Mononuclear cell (primary cell): ENCODE measurements around the gene B4GAT1. TPM values are rescaled to one million over a fixed set of nuclear protein-coding genes. Genes with fewer than 3 reads are reported as not detected.
A peak's percentile ranks its signal among the peaks of the same experiment; 100 is the strongest.
"Not testable (repeated sequence)": the region's sequence is repeated elsewhere in the genome, so short reads cannot be mapped to it uniquely, and the experiment has no call there.

Experiments used
- H3K27me3 ChIP-seq: 2 replicates; pipeline ENCODE4 v1.6.0; 2011; ENCODE audit warnings: low read length, control low read depth; ENCODE audit not compliant: insufficient read depth
- H3K4me1 ChIP-seq: 2 replicates; pipeline ENCODE4 v1.5.1; 2011; ENCODE audit warnings: mild to moderate bottlenecking, low read length, control low read depth; ENCODE audit not compliant: insufficient read depth
- H3K4me3 ChIP-seq: 2 replicates; pipeline ENCODE4 v1.5.1; 2011; ENCODE audit warnings: mild to moderate bottlenecking, low read length, moderate library complexity
- H3K9me3 ChIP-seq: 2 replicates; pipeline ENCODE4 v1.5.1; 2011; ENCODE audit warnings: low read depth, mild to moderate bottlenecking, control low read depth, low read length
- total RNA-seq: library from RNA; depleted of rRNA; stranded (reverse); fragments of >200 nt; gene quantifications from one replicate; pipeline ENCODE4 v1.2.3, GENCODE V29; 2012

B4GAT1 gene
- total RNA-seq, 1 donor: 0.84 TPM

GRCh38 chr11:66366844-66367477 is 19.5 kb upstream of the B4GAT1 start:
- Histone ChIP-seq H3K4me3 (no peak overlapping the region), H3K9me3 (no peaks in the 10 kb centered on the region), H3K27me3 (no peaks in the 10 kb centered on the region), H3K4me1 (peaks cover 7% of the 10 kb centered on the region)

GRCh38 chr11:66365711-66366619 is 18.5 kb upstream of the B4GAT1 start:
- H3K4me3 ChIP-seq: no peak overlapping the region
- H3K9me3 ChIP-seq: no peaks in the 10 kb centered on the region
- no peaks in the 10 kb centered on the region for H3K27me3 ChIP-seq
- H3K4me1 ChIP-seq: peaks cover 2% of the 10 kb centered on the region

DNA sequence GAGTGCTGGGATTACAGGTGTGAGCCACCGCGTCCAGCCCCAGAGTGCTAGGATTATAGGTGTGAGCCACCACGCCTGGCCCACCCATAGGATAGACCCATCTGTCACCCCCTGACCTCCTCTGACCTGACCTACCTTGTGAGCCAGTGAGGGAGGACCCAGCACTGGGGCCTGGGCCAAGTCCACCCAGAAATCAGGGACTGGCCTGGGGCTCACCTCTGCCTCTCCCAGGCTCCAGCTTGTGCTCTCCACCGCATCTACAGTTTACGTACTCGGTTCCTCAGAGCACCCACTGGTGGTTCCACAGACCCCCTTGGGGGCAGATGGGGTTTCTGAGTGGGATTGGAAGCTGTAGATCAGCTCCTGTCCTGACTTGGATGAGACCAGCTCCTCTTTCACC is 17.7 kb upstream of the B4GAT1 start:
- no peaks in the 10 kb centered on the region for H3K27me3 ChIP-seq
- H3K4me1 ChIP-seq: no peaks in the 10 kb centered on the region
- no peaks in the 10 kb centered on the region for H3K9me3 ChIP-seq
- H3K4me3 ChIP-seq: no peak overlapping the region

DNA sequence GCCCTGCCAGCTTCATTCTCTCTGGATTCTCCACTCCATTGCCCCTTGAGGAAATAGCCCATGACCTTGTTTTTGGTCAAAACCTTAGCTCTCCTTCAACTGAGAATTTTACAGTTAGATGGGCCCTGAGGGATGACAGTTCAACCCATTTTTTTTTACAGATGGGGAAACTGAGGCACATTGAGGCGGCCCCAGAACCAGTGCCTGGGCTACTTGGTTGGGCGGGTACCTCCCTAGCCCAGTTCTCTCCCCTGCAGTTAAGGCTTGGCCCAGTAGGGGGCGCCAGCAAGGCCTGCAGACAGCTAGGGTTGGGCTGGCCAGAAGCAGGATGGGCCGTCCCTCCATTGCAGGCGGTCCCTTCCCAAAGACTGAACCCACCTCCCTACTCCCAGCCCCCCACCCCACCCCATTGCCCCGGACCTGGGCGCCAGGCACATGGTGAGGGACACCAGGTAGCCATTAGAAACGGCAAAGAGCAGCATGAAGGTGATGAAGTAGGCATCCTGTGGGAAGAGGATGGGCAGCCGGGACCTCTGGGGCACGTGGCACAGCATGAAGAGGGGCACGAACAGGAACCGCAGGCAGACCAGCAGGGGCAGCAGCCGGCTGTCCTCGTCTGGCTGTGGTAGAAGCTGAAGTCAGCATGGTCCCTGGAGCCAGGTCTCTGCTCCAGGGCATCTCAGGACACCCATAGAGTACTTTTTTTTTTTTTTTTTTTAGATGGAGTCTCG is 16.5 kb upstream of the B4GAT1 start:
- Histone ChIP-seq H3K27me3 (no peaks in the 10 kb centered on the region), H3K9me3 (no peaks in the 10 kb centered on the region), H3K4me3 (no peak overlapping the region), H3K4me1 (no peaks in the 10 kb centered on the region)

DNA sequence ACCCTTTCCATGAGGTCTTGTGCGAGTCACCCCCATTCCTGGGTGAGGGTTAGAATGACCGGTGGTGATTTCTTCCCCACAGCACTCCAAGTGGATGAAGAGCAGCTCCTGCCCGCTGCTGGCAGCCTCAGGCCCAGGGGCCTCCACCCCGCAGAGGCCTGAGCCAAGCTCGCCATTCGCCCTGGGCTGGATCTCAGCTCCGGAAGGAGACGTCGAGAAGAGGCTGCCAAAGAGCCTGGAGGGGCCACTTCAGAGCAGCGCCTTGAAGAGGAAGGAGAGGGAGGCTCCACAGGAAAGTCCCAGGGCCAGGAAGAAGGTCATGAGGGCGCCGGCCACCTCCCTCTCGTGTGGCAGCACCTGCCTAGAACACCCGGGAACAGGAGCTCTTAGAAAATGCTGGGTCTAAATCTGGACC is 15.8 kb upstream of the B4GAT1 start:
- Histone ChIP-seq H3K4me1 (no peaks in the 10 kb centered on the region), H3K4me3 (no peak overlapping the region), H3K27me3 (no peaks in the 10 kb centered on the region), H3K9me3 (no peaks in the 10 kb centered on the region)

GRCh38 chr11:66362481-66363147 is 15.2 kb upstream of the B4GAT1 start:
- Histone ChIP-seq H3K9me3 (no peaks in the 10 kb centered on the region), H3K4me3 (no peak overlapping the region), H3K27me3 (no peaks in the 10 kb centered on the region), H3K4me1 (no peaks in the 10 kb centered on the region)

- no peaks in the 10 kb centered on the region for H3K9me3 ChIP-seq
- no peaks in the 10 kb centered on the region for H3K27me3 ChIP-seq
- H3K4me3 ChIP-seq: no peak overlapping the region
- H3K4me1 ChIP-seq: no peaks in the 10 kb centered on the region
Measured at GRCh38 chr11:66361502-66361941, 14.1 kb upstream of the B4GAT1 start.

GRCh38 chr11:66360406-66361073 is 13.1 kb upstream of the B4GAT1 start:
- H3K4me3 ChIP-seq: no peak overlapping the region
- no peaks in the 10 kb centered on the region for H3K9me3 ChIP-seq
- H3K4me1 ChIP-seq: no peaks in the 10 kb centered on the region
- no peaks in the 10 kb centered on the region for H3K27me3 ChIP-seq

DNA sequence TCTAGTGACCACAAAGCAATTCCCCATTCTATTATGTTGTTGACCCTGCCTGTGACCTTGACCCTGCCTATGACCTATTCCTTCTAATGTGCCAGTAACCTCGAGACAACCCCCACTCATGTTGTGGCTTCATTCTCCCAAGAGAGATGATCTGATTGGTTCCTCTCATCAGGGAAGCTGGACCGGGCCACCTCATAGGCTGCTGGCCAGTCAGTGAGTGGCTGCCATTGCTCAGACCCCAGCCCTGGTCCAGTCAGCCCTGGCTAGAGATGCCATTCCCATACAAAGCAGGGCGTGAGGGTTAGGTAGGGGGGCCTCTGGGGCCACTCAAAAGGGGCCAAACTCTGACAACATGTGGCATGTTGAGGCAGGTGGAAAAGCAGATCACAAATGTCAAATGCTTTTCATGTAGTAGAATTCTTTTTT is 12.2 kb upstream of the B4GAT1 start:
- H3K9me3 ChIP-seq: no peaks in the 10 kb centered on the region
- no peaks in the 10 kb centered on the region for H3K4me1 ChIP-seq
- H3K27me3 ChIP-seq: no peaks in the 10 kb centered on the region
- H3K4me3 ChIP-seq: no peak overlapping the region

DNA sequence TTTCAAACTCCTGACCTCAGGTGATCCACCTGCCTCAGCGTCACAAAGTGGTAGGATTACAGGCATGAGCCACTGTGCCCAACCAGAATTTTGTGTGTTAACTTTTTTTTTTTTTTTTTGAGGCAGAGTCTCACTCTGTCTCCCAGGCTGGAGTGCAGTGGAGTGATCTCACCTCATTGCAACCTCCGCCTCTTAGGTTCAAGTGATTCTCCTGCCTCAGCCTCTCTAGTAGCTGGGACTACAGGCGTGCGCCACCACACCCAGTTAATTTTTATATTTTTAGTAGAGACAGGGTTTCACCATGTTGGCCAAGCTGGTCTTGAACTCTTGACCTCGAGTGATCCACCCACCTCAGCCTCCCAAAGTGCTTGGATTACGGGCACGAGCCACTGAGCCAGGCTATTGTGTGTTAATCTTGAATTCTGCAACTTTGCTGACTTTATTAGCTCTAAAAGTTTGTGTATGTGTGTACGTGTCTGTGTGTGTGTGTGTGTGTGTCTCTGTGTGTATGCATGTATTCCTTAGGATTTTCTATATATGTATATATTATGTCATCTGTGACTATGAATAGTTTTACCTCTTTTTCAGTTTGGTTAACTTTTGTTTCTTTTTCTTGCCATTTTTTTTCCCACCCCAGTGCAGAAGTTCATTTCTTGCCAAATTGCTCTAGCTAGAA is 3.3 kb upstream of the B4GAT1 start:
- H3K9me3 ChIP-seq, H3K4me3 ChIP-seq, H3K27me3 ChIP-seq: not testable (repeated sequence)
- H3K4me1 ChIP-seq: peaks cover 22% of the 10 kb centered on the region

- Histone ChIP-seq H3K9me3 (no peaks in the 10 kb centered on the region), H3K4me3 (no peak overlapping the region), H3K27me3 (no peaks in the 10 kb centered on the region), H3K4me1 (peaks cover 36% of the 10 kb centered on the region)
Measured at GRCh38 chr11:66349084-66349386, 1.6 kb upstream of the B4GAT1 start.

GRCh38 chr11:66346476-66347424 is 679 bp downstream of the B4GAT1 start:
- no peaks in the 10 kb centered on the region for H3K9me3 ChIP-seq
- H3K4me1 ChIP-seq: peaks cover 46% of the 10 kb centered on the region
- peak overlapping the region; percentile 44 for H3K4me3 ChIP-seq
- no peaks in the 10 kb centered on the region for H3K27me3 ChIP-seq

- H3K4me1 ChIP-seq: peaks cover 46% of the 10 kb centered on the region
- H3K27me3 ChIP-seq: no peaks in the 10 kb centered on the region
- H3K9me3 ChIP-seq: no peaks in the 10 kb centered on the region
- peak overlapping the region; percentile 87 for H3K4me3 ChIP-seq
Measured at GRCh38 chr11:66345316-66345649, 2.1 kb downstream of the B4GAT1 start.
